OCI-LY7 (cell line): ENCODE results near the gene BTG2. TPM values are rescaled to one million over a fixed set of nuclear protein-coding genes. Genes with fewer than 3 reads are reported as not detected.

Experiments
- BruUV-seq: library from RNA; stranded (reverse); fragments of 400-500 nt; replicated peaks from 2 replicates; lab custom pipeline; 2021; lab: Mats Ljungman, UMichigan
- CTCF ChIA-PET: fragments of 300-600 bp; sonication (Branson Sonifier 250); formaldehyde crosslinking; loops from one replicate; lab custom pipeline; 2022; ENCODE audit warnings: antibody characterized with exemption; ENCODE audit not compliant: unreplicated experiment; lab: Charles Lee
- POLR2A ChIA-PET: fragments of 300-600 bp; sonication (Branson Sonifier 250); formaldehyde crosslinking; loops from one replicate; lab custom pipeline; 2022; ENCODE audit warnings: antibody characterized with exemption; lab: Charles Lee
- DNase-seq: peaks from one replicate; pipeline ENCODE4 v3.0.0-alpha.2; 2015; ENCODE audit warnings: low spot score
- H2AFZ ChIP-seq: fragments of 200-600 bp; sonication (generic), shearing (Covaris generic); 2 replicates; pipeline ENCODE4 v1.6.1; 2014; ENCODE audit warnings: mild to moderate bottlenecking, antibody characterized with exemption, low read length, moderate library complexity
- H3K27ac ChIP-seq: fragments of 200-600 bp; sonication (generic); 2 replicates; pipeline ENCODE4 v1.5.1; 2014; ENCODE audit warnings: mixed run types, low read depth, mild to moderate bottlenecking, moderate library complexity, low read length, inconsistent platforms; ENCODE audit not compliant: poor library complexity, severe bottlenecking
- H3K36me3 ChIP-seq: fragments of 200-600 bp; sonication (generic); 2 replicates; pipeline ENCODE4 v1.6.1; 2014; ENCODE audit warnings: mild to moderate bottlenecking, antibody characterized with exemption, low read length, moderate library complexity, mixed read lengths; ENCODE audit not compliant: insufficient read depth
- H3K4me1 ChIP-seq: fragments of 200-600 bp; sonication (generic); 2 replicates; pipeline ENCODE4 v1.5.1; 2014; ENCODE audit warnings: mild to moderate bottlenecking, low read length; ENCODE audit not compliant: insufficient read depth, poor library complexity, severe bottlenecking
- H3K4me2 ChIP-seq: fragments of 200-600 bp; sonication (generic); 2 replicates; pipeline ENCODE4 v1.6.1; 2014; ENCODE audit warnings: mild to moderate bottlenecking, low read length
- H3K4me3 ChIP-seq: fragments of 200-600 bp; sonication (generic); 2 replicates; pipeline ENCODE4 v1.5.1; 2014; ENCODE audit warnings: mild to moderate bottlenecking, low read depth, low read length; ENCODE audit not compliant: poor library complexity, severe bottlenecking
- H3K79me2 ChIP-seq: fragments of 200-600 bp; sonication (generic); 2 replicates; pipeline ENCODE4 v1.6.1; 2016; ENCODE audit warnings: low read depth, mild to moderate bottlenecking, low read length, moderate library complexity, mixed read lengths; ENCODE audit not compliant: insufficient read depth
- H3K9me2 ChIP-seq: fragments of 200-600 bp; sonication (generic); 2 replicates; pipeline ENCODE4 v1.6.1; 2016; ENCODE audit warnings: mild to moderate bottlenecking, low read length, mixed read lengths; ENCODE audit not compliant: insufficient read depth
- H3K9me3 ChIP-seq: fragments of 200-600 bp; sonication (generic); 2 replicates; pipeline ENCODE4 v1.6.1; 2014; ENCODE audit warnings: mild to moderate bottlenecking, mixed run types, low read length, mixed read lengths
- H4K20me1 ChIP-seq: fragments of 200-600 bp; sonication (generic); 2 replicates; pipeline ENCODE4 v1.6.1; 2014; ENCODE audit warnings: mild to moderate bottlenecking, antibody characterized with exemption, low read length, moderate library complexity, mixed read lengths; ENCODE audit not compliant: insufficient read depth
- EZH2phosphoT487 ChIP-seq: fragments of 200-600 bp; sonication (generic); IDR thresholded peaks from 2 replicates; pipeline ENCODE4 v1.6.1; 2018; ENCODE audit warnings: low read depth, borderline replicate concordance, mild to moderate bottlenecking, mixed run types, antibody characterized with exemption, low read length, moderate library complexity, mixed read lengths
- intact Hi-C: fragments of 100-400 bp; cut with micrococcal nuclease; formaldehyde crosslinking; loops from one replicate; pipeline ENCODE4 v1.10.0; 2022; ENCODE audit not compliant: unreplicated experiment
- total RNA-seq, 2 experiments: library from RNA; depleted of rRNA in 1 of 2; stranded (reverse); fragments of >200 nt in 1 of 2; shearing (Covaris generic) in 1 of 2; gene quantifications; 2 replicates each; pipeline ENCODE4 v1.2.3, GENCODE V29; 2014 to 2022
- TF ChIP-seq, protein P1 (sequence below): fragments of 200-600 bp; sonication (generic); conservative IDR thresholded peaks from 2 replicates; pipeline ENCODE4 v1.5.1; 2014; ENCODE audit warnings: mild to moderate bottlenecking, antibody characterized with exemption, low read length, moderate library complexity, mixed read lengths

The BTG2 gene
- total RNA-seq, 2 experiments from 2014 or later = 99.5 to 156 TPM

- Histone ChIP-seq H3K4me1 (peaks cover 99% of the 10 kb centered on the region), H3K4me2 (peak overlapping the region; percentile 93), H3K4me3 (peak overlapping the region; percentile 60), H3K79me2 (peaks cover 9% of the 10 kb centered on the region; the same call in 1 of the 2 replicates), H3K9me2 (no peaks in the 10 kb centered on the region), H3K9me3 (no peaks in the 10 kb centered on the region), H3K36me3 (no peaks in the 10 kb centered on the region), H3K27ac (peak overlapping the region; percentile 99), H2AFZ (no peak overlapping the region), H4K20me1 (no peaks in the 10 kb centered on the region)
- ChIA-PET POLR2A (interaction anchor here (0.9 to 23.3 kb wide), 4 partner anchors 21 to 476 kb away, joined by 3 to 458 read pairs (median 122); partner anchors contain the start of gene BTG2), CTCF (interaction anchor here (0.6 to 1.3 kb wide), 6 partner anchors 13 to 37 kb away, joined by 3 to 5 read pairs (median 3); no protein-coding TSS in a partner anchor)
- intact Hi-C loops = no loop called here
- BruUV-seq = no TSS peak
- TF ChIP-seq, protein P1, sequence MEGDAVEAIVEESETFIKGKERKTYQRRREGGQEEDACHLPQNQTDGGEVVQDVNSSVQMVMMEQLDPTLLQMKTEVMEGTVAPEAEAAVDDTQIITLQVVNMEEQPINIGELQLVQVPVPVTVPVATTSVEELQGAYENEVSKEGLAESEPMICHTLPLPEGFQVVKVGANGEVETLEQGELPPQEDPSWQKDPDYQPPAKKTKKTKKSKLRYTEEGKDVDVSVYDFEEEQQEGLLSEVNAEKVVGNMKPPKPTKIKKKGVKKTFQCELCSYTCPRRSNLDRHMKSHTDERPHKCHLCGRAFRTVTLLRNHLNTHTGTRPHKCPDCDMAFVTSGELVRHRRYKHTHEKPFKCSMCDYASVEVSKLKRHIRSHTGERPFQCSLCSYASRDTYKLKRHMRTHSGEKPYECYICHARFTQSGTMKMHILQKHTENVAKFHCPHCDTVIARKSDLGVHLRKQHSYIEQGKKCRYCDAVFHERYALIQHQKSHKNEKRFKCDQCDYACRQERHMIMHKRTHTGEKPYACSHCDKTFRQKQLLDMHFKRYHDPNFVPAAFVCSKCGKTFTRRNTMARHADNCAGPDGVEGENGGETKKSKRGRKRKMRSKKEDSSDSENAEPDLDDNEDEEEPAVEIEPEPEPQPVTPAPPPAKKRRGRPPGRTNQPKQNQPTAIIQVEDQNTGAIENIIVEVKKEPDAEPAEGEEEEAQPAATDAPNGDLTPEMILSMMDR = no peak
- TF ChIP-seq EZH2phosphoT487 = no peak
- DNase-seq = no peak
These were observed 16.9 kb upstream of the BTG2 start for GRCh38 chr1:203288400-203288799.

GRCh38 chr1:203289281-203289981 lies 15.9 kb upstream of the BTG2 start:
- no peaks in the 10 kb centered on the region for H3K9me3 ChIP-seq
- DNase-seq = peak; percentile 93
- intact Hi-C loops = loop anchor here (1.0 kb wide), 2 partner anchors 16 kb away; partner anchors contain the start of gene BTG2
- no peaks in the 10 kb centered on the region for H3K36me3 ChIP-seq
- no peaks in the 10 kb centered on the region for H3K9me2 ChIP-seq
- H4K20me1 ChIP-seq = no peaks in the 10 kb centered on the region
- BruUV-seq = no TSS peak
- peaks cover 99% of the 10 kb centered on the region for H3K4me1 ChIP-seq
- H3K27ac ChIP-seq = peak overlapping the region; percentile 99
- peaks cover 9% of the 10 kb centered on the region; the same call in 1 of the 2 replicates for H3K79me2 ChIP-seq
- TF ChIP-seq, protein P1 = no peak; the same call in 1 of the 2 replicates
- no peak for TF ChIP-seq EZH2phosphoT487
- CTCF ChIA-PET = interaction anchor here (0.9 to 1.3 kb wide), 5 partner anchors 10 to 35 kb away, joined by 3 to 4 read pairs (median 3); no protein-coding TSS in a partner anchor
- H2AFZ ChIP-seq = no peak overlapping the region
- H3K4me2 ChIP-seq = peak overlapping the region; percentile 93
- peak overlapping the region; percentile 63 for H3K4me3 ChIP-seq
- POLR2A ChIA-PET = interaction anchor here (0.6 to 23.3 kb wide), 7 partner anchors 20 to 475 kb away, joined by 3 to 458 read pairs (median 3); partner anchors contain the start of gene BTG2
